ENCODE data around the gene GOSR1.
A peak's percentile ranks its signal among the peaks of the same experiment; 100 is the strongest.

The GOSR1 gene

GRCh38 chr17:30505868-30506417 is 28.7 kb downstream of the GOSR1 start:
- Histone ChIP-seq H3K27ac (ENCODE audit: extremely low read depth, low read depth, low read length) (no peak overlapping the region), H3K4me1 (ENCODE audit: control insufficient read depth, insufficient read depth, low read length) (no peaks in the 10 kb centered on the region), H3K36me3 (ENCODE audit: control insufficient read depth in 2 of 2, insufficient read depth in 1 of 2, low read length in 2 of 2) (peaks cover 38 to 67% of the 10 kb centered on the region in 2 experiments), H3K4me3 (ENCODE audit: low read depth, low read length) (no peak overlapping the region), H3K9me3 (ENCODE audit: control insufficient read depth, insufficient read depth, low read depth, low read length) (no peaks in the 10 kb centered on the region)
- ChIA-PET CTCF (no interaction called here), POLR2A (no interaction called here)
- TF ChIP-seq ZNF48 (tag by site-specific recombination; IDR thresholded peaks at IDR 0.05), result no peak
- peak; percentile 36 for TF ChIP-seq PRDM1 (tag by site-specific recombination; IDR thresholded peaks at IDR 0.05)

- no peak for TF ChIP-seq BCL11B (tag by site-specific recombination; IDR thresholded peaks at IDR 0.05; ENCODE audit: low read depth)
- TF ChIP-seq SCRT2 (tag by site-specific recombination; IDR thresholded peaks at IDR 0.05), result 0 out of 2 replicates have a peak, but pooled peaks have one; percentile 18
- TF ChIP-seq ZNF544 (tag by site-specific recombination; IDR thresholded peaks at IDR 0.05), result no peak
- H3K4me3 ChIP-seq (ENCODE audit: low read depth, low read length), result no peak overlapping the region
- H3K4me1 ChIP-seq (ENCODE audit: control insufficient read depth, insufficient read depth, low read length), result no peaks in the 10 kb centered on the region
- POLR2A ChIA-PET, result no interaction called here
- no peak overlapping the region for H3K27ac ChIP-seq (ENCODE audit: extremely low read depth, low read depth, low read length)
- CTCF ChIA-PET, result no interaction called here
- peaks cover 36 to 64% of the 10 kb centered on the region in 2 experiments for H3K36me3 ChIP-seq (ENCODE audit: control insufficient read depth in 2 of 2, insufficient read depth in 1 of 2, low read length in 2 of 2)
- H3K9me3 ChIP-seq (ENCODE audit: control insufficient read depth, insufficient read depth, low read depth, low read length), result no peaks in the 10 kb centered on the region
Measured at GRCh38 chr17:30506481-30506880, 29.3 kb downstream of the GOSR1 start.

- CTCF ChIA-PET, result interaction anchor here (0.7 kb wide), 1 partner anchor 27 kb away, joined by 3 read pairs; no protein-coding TSS in a partner anchor
- POLR2A ChIA-PET, result interaction anchor here (0.6 kb wide), 1 partner anchor 9 kb away, joined by 5 read pairs; no protein-coding TSS in a partner anchor
- H3K9me3 ChIP-seq (ENCODE audit: control insufficient read depth, insufficient read depth, low read depth, low read length), result no peaks in the 10 kb centered on the region
- no peaks in the 10 kb centered on the region for H3K4me1 ChIP-seq (ENCODE audit: control insufficient read depth, insufficient read depth, low read length)
- H3K4me3 ChIP-seq (ENCODE audit: low read depth, low read length), result no peak overlapping the region
- H3K36me3 ChIP-seq (ENCODE audit: control insufficient read depth in 2 of 2, insufficient read depth in 1 of 2, low read length in 2 of 2), result peaks cover 31 to 51% of the 10 kb centered on the region in 2 experiments
- H3K27ac ChIP-seq (ENCODE audit: extremely low read depth, low read depth, low read length), result no peak overlapping the region
- no peak for TF ChIP-seq GLIS1 (tag by site-specific recombination; IDR thresholded peaks at IDR 0.05)
- TF ChIP-seq ZNF132 (tag by site-specific recombination; IDR thresholded peaks at IDR 0.05; ENCODE audit: borderline replicate concordance), result no peak
- no peak for TF ChIP-seq ZNF518A (tag by site-specific recombination; conservative IDR thresholded peaks at IDR 0.05; ENCODE audit: low read depth)
- TF ChIP-seq ZNF175 (tag by site-specific recombination; IDR thresholded peaks at IDR 0.05), result no peak
- TF ChIP-seq ZFP37 (tag by site-specific recombination; IDR thresholded peaks at IDR 0.05), result no peak
- TF ChIP-seq ZNF707 (tag by site-specific recombination; IDR thresholded peaks at IDR 0.05), result no peak
- no peak for TF ChIP-seq ZBTB26 (tag by site-specific recombination; optimal IDR thresholded peaks at IDR 0.05)
- no peak for TF ChIP-seq ZNF214 (tag by site-specific recombination; IDR thresholded peaks at IDR 0.05; ENCODE audit: borderline replicate concordance)
- TF ChIP-seq PRDM10 (tag by site-specific recombination; IDR thresholded peaks at IDR 0.05), result no peak
- TF ChIP-seq ZNF660 (tag by site-specific recombination; IDR thresholded peaks at IDR 0.05), result no peak
- TF ChIP-seq REST (tag by site-specific recombination; IDR thresholded peaks at IDR 0.05), result no peak
- TF ChIP-seq ZNF2 (tag by site-specific recombination; IDR thresholded peaks at IDR 0.05), result no peak
- no peak for TF ChIP-seq ZNF10 (tag by site-specific recombination; IDR thresholded peaks at IDR 0.05)
Measured at GRCh38 chr17:30513346-30513745, 36.1 kb downstream of the GOSR1 start.

All from HEK293 (cell line).